Measurements from ENCODE around the gene MGRN1.
A peak's percentile ranks its signal among the peaks of the same experiment; 100 is the strongest.

Gene MGRN1

DNA sequence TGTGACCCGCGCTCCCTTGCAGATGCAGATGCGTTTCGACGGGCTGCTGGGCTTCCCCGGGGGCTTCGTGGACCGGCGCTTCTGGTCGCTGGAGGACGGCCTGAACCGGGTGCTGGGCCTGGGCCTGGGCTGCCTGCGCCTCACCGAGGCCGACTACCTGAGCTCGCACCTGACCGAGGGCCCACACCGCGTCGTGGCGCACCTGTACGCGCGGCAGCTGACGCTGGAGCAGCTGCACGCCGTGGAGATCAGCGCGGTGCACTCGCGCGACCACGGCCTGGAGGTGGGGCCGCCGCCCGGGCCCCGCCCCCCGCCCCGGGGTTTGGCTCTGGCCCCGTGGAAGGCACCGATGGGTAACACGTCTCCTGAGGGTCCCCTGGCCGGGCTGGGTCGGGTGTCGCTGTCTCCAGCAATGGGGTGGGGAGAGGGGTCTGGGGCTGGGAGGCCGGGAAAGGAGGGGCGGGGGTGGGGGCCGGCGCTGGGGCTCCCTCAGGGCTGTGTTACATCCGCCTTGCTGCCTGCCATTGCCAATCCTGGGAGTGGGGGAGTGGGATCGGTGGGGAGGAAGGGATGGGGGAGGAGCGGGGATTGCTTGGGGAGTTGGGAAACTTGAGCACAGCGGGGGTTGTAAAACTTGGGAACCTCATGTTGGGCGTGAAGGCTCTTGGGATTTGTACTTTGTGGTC lies 69.5 kb downstream of the MGRN1 start (continued):
- TF ChIP-seq, protein P1, sequence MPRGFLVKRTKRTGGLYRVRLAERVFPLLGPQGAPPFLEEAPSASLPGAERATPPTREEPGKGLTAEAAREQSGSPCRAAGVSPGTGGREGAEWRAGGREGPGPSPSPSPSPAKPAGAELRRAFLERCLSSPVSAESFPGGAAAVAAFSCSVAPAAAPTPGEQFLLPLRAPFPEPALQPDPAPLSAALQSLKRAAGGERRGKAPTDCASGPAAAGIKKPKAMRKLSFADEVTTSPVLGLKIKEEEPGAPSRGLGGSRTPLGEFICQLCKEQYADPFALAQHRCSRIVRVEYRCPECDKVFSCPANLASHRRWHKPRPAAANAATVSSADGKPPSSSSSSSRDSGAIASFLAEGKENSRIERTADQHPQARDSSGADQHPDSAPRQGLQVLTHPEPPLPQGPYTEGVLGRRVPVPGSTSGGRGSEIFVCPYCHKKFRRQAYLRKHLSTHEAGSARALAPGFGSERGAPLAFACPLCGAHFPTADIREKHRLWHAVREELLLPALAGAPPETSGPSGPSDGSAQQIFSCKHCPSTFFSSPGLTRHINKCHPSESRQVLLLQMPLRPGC (tag by site-specific recombination; IDR thresholded peaks at IDR 0.05) = no peak
- TF ChIP-seq ZNF366 (tag by site-specific recombination; conservative IDR thresholded peaks at IDR 0.05) (no peak), ZBTB49 (tag by site-specific recombination; IDR thresholded peaks at IDR 0.05; ENCODE audit: low read depth) (no peak)

GRCh38 chr16:4694642-4695451 lies 70.2 kb downstream of the MGRN1 start:
- H3K4me1 ChIP-seq (ENCODE audit: control insufficient read depth, insufficient read depth, low read length) = peaks cover 4% of the 10 kb centered on the region; the same call in 1 of the 2 replicates
- TF ChIP-seq ZNF394 (tag by site-specific recombination; IDR thresholded peaks at IDR 0.05; ENCODE audit: borderline replicate concordance) (peak; percentile 49; the same call in 1 of the 2 replicates), ZNF223 (tag by site-specific recombination; IDR thresholded peaks at IDR 0.05) (peak; percentile 83), ZNF354C (tag by site-specific recombination; IDR thresholded peaks at IDR 0.05; ENCODE audit: borderline replicate concordance, low read depth) (no peak), ZFP69B (tag by site-specific recombination; IDR thresholded peaks at IDR 0.05) (no peak)
- TF ChIP-seq, protein P2, sequence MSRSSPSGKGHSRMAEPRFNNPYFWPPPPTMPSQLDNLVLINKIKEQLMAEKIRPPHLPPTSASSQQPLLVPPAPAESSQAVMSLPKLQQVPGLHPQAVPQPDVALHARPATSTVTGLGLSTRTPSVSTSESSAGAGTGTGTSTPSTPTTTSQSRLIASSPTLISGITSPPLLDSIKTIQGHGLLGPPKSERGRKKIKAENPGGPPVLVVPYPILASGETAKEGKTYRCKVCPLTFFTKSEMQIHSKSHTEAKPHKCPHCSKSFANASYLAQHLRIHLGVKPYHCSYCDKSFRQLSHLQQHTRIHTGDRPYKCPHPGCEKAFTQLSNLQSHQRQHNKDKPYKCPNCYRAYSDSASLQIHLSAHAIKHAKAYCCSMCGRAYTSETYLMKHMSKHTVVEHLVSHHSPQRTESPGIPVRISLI (tag by site-specific recombination; IDR thresholded peaks at IDR 0.05) = no peak
- TF ChIP-seq, protein P3, sequence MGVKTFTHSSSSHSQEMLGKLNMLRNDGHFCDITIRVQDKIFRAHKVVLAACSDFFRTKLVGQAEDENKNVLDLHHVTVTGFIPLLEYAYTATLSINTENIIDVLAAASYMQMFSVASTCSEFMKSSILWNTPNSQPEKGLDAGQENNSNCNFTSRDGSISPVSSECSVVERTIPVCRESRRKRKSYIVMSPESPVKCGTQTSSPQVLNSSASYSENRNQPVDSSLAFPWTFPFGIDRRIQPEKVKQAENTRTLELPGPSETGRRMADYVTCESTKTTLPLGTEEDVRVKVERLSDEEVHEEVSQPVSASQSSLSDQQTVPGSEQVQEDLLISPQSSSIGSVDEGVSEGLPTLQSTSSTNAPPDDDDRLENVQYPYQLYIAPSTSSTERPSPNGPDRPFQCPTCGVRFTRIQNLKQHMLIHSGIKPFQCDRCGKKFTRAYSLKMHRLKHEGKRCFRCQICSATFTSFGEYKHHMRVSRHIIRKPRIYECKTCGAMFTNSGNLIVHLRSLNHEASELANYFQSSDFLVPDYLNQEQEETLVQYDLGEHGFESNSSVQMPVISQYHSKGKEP (tag by site-specific recombination; IDR thresholded peaks at IDR 0.05) = no peak
- H3K27ac ChIP-seq (ENCODE audit: extremely low read depth, low read depth, low read length) = peak overlapping the region; percentile 53; the same call in 1 of the 2 replicates
- CTCF ChIA-PET = no interaction called here
- no peaks in the 10 kb centered on the region for H3K9me3 ChIP-seq (ENCODE audit: control insufficient read depth, insufficient read depth, low read depth, low read length)
- H3K4me3 ChIP-seq (ENCODE audit: low read depth, low read length) = peak overlapping the region; percentile 89
- H3K36me3 ChIP-seq (ENCODE audit: control insufficient read depth in 2 of 2, insufficient read depth in 1 of 2, low read length in 2 of 2) = peaks cover 0 to 57% of the 10 kb centered on the region in 2 experiments; a peak in 1 of 3 replicates
- POLR2A ChIA-PET = interaction anchor here (0.8 to 1.5 kb wide), 5 partner anchors 9 to 140 kb away, joined by 3 to 8 read pairs (median 4); partner anchors contain the start of genes ANKS3 and DNAAF8

DNA sequence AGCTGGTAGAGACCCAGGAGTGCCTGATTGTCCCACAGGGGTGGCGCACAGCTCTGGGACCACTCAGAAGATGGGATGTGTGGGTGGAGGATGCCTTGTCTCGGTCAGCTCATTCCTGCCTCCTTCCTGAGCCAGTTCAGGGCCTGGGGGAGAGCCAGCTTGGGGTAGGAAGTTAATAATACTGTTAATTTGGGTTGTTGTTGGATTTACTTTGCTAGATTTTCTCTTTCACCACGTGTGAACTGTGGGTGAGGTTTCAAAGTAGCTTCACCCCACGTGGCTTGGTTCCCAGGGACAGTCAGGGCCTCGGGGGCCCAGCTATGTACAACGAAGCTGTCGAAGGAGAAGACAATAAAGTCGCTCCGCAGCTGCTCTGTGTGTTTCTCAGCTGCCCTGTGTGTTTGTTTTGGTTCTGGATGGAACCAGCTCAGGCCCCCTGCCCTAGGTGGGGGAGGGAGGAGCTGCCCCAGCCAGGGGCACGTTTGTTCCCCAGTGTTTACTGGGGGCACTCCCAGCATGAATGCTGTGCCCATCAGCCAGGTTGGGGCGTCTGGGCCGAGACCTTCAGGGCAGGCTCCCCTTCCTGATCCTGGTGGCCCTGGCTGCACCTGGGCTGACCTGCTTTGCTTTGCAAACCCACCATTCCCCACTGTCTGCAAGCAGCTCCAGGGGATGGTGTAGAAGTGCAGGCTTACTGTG lies 71.0 kb downstream of the MGRN1 start:
- POLR2A ChIA-PET = interaction anchor here (0.8 to 1.5 kb wide), 5 partner anchors 8 to 263 kb away, joined by 3 to 8 read pairs (median 5); partner anchors contain the start of genes ANKS3, DNAAF8 and SEC14L5
- CTCF ChIA-PET = interaction anchor here (0.7 kb wide), 1 partner anchor 75 kb away, joined by 3 read pairs; no protein-coding TSS in a partner anchor
- no peak overlapping the region for H3K27ac ChIP-seq (ENCODE audit: extremely low read depth, low read depth, low read length)
- TF ChIP-seq ZNF843 (tag by site-specific recombination; IDR thresholded peaks at IDR 0.05) = no peak
- TF ChIP-seq ZIC2 (tag by site-specific recombination; IDR thresholded peaks at IDR 0.05) = peak; percentile 32
- TF ChIP-seq, protein P4, sequence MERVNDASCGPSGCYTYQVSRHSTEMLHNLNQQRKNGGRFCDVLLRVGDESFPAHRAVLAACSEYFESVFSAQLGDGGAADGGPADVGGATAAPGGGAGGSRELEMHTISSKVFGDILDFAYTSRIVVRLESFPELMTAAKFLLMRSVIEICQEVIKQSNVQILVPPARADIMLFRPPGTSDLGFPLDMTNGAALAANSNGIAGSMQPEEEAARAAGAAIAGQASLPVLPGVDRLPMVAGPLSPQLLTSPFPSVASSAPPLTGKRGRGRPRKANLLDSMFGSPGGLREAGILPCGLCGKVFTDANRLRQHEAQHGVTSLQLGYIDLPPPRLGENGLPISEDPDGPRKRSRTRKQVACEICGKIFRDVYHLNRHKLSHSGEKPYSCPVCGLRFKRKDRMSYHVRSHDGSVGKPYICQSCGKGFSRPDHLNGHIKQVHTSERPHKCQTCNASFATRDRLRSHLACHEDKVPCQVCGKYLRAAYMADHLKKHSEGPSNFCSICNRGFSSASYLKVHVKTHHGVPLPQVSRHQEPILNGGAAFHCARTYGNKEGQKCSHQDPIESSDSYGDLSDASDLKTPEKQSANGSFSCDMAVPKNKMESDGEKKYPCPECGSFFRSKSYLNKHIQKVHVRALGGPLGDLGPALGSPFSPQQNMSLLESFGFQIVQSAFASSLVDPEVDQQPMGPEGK (tag by site-specific recombination; IDR thresholded peaks at IDR 0.05) = 0 out of 2 replicates have a peak, but pooled peaks have one; percentile 6
- peaks cover 4% of the 10 kb centered on the region; the same call in 1 of the 2 replicates for H3K4me1 ChIP-seq (ENCODE audit: control insufficient read depth, insufficient read depth, low read length)
- H3K9me3 ChIP-seq (ENCODE audit: control insufficient read depth, insufficient read depth, low read depth, low read length) = no peaks in the 10 kb centered on the region
- no peak overlapping the region for H3K4me3 ChIP-seq (ENCODE audit: low read depth, low read length)
- peaks cover 0 to 58% of the 10 kb centered on the region in 2 experiments; a peak in 1 of 3 replicates for H3K36me3 ChIP-seq (ENCODE audit: control insufficient read depth in 2 of 2, insufficient read depth in 1 of 2, low read length in 2 of 2)
